K562 (cell line): Measurements from ENCODE around the gene ACOX1. TPM values are rescaled to one million over a fixed set of nuclear protein-coding genes. Genes with fewer than 3 reads are reported as not detected.
A peak's percentile ranks its signal among the peaks of the same experiment; 100 is the strongest.

Experiments
- BCL6 ChIP-seq: fragments of 250-450 bp; sonication (Bioruptor Pico); IDR thresholded peaks from 2 replicates; pipeline ENCODE4 v1.4.0; 2020
- BRD4 ChIP-seq: fragments of 200-600 bp; sonication (generic); IDR thresholded peaks from 2 replicates; pipeline ENCODE4 v1.6.1; 2017; ENCODE audit warnings: inconsistent platforms
- CC2D1A ChIP-seq: fragments of 450-650 bp; IDR thresholded peaks from 2 replicates; pipeline ENCODE4 v1.6.1; 2017; ENCODE audit warnings: mild to moderate bottlenecking
- ETS2 ChIP-seq: IDR thresholded peaks from 2 replicates; pipeline ENCODE4 v1.6.1; 2016; ENCODE audit warnings: borderline replicate concordance, missing genetic modification characterization, mild to moderate bottlenecking, moderate library complexity, missing compliant biosample characterization; ENCODE audit not compliant: poor library complexity, severe bottlenecking
- ETV5 ChIP-seq: sonication (generic); formaldehyde crosslinking; IDR thresholded peaks from 2 replicates; pipeline ENCODE4 v1.4.0; 2020; ENCODE audit warnings: low read depth, mild to moderate bottlenecking, missing genetic modification reagents
- POLR2AphosphoS5 ChIP-seq: IDR thresholded peaks from 2 replicates; pipeline ENCODE4 v1.6.1; 2011; ENCODE audit warnings: mild to moderate bottlenecking, low read depth, low read length, moderate library complexity; ENCODE audit not compliant: control insufficient read depth, insufficient read depth
- PURB ChIP-seq: sonication (generic); formaldehyde crosslinking; IDR thresholded peaks from 2 replicates; pipeline ENCODE4 v1.9.0; 2021; ENCODE audit warnings: low read depth, mild to moderate bottlenecking, missing genetic modification reagents
- RBM34 ChIP-seq: fragments of 200-400 bp; formaldehyde crosslinking; IDR thresholded peaks from 2 replicates; pipeline ENCODE4 v1.6.1; 2018; ENCODE audit warnings: low read length, borderline replicate concordance; ENCODE audit not compliant: insufficient read depth
- RFX1 ChIP-seq: fragments of 450-650 bp; IDR thresholded peaks from 2 replicates; pipeline ENCODE4 v1.6.1; 2016; ENCODE audit warnings: mild to moderate bottlenecking, moderate library complexity
- ZBED1 ChIP-seq: IDR thresholded peaks from 2 replicates; pipeline ENCODE4 v1.6.1; 2014
- polyA plus RNA-seq, 8 experiments: library from polyadenylated mRNA; depleted of rRNA in 4 of 8; stranded (reverse) in 5 of 8; unstranded in 3 of 8; fragments of >200 nt; fragmentation: Nextera tagmentation in 2 of 8; fragmentation: Illumina TruSeq in 1 of 8; extraction: Ambion mirVana in 2 of 8; extraction: Trizol in 1 of 8; gene quantifications; 2 replicates each; pipeline versions ENCODE4 v1.2.1 to v1.2.3, GENCODE V29; 2011 to 2014; ENCODE audit warnings: inconsistent platforms in 1 of 8, missing spikeins in 1 of 8
- total RNA-seq, 7 experiments: library from RNA; depleted of rRNA in 6 of 7; stranded (reverse); fragments of >200 nt in 6 of 7; fragmentation: Illumina TruSeq in 2 of 7; extraction: Trizol in 2 of 7; gene quantifications; 2 replicates each; pipeline versions ENCODE4 v1.2.1 to v1.2.3, GENCODE V29; 2011 to 2021; ENCODE audit warnings: low replicate concordance in 1 of 7
- TF ChIP-seq, protein P1 (sequence below): fragments of 150-350 bp; IDR thresholded peaks from 2 replicates; pipeline ENCODE4 v1.6.1; 2014; ENCODE audit warnings: low read depth, mild to moderate bottlenecking, low read length, borderline replicate concordance
- TF ChIP-seq, protein P2 (sequence below): sonication (generic); formaldehyde crosslinking; IDR thresholded peaks from 2 replicates; pipeline ENCODE4 v1.5.0; 2020; ENCODE audit warnings: missing genetic modification reagents
- TF ChIP-seq, protein P3 (sequence below): sonication (generic); formaldehyde crosslinking; IDR thresholded peaks from 2 replicates; pipeline ENCODE4 v1.8.0; 2022; ENCODE audit warnings: mild to moderate bottlenecking, missing genetic modification reagents
- TF ChIP-seq, protein P4 (sequence below): sonication (generic); formaldehyde crosslinking; IDR thresholded peaks from 2 replicates; pipeline ENCODE4 v1.8.0; 2022; ENCODE audit warnings: mild to moderate bottlenecking, missing genetic modification reagents
- TF ChIP-seq, protein P5 (sequence below): fragments of 250-450 bp; sonication (Bioruptor Pico); IDR thresholded peaks from 2 replicates; pipeline ENCODE4 v1.5.1; 2021; ENCODE audit warnings: mild to moderate bottlenecking

Gene ACOX1
- total and polyA plus RNA-seq, 9 of the 15 experiments (the other 6 are each of a cell fraction or from before 2014, with no cell fraction given): 7.8 to 24.1 (median 14.5) TPM

DNA sequence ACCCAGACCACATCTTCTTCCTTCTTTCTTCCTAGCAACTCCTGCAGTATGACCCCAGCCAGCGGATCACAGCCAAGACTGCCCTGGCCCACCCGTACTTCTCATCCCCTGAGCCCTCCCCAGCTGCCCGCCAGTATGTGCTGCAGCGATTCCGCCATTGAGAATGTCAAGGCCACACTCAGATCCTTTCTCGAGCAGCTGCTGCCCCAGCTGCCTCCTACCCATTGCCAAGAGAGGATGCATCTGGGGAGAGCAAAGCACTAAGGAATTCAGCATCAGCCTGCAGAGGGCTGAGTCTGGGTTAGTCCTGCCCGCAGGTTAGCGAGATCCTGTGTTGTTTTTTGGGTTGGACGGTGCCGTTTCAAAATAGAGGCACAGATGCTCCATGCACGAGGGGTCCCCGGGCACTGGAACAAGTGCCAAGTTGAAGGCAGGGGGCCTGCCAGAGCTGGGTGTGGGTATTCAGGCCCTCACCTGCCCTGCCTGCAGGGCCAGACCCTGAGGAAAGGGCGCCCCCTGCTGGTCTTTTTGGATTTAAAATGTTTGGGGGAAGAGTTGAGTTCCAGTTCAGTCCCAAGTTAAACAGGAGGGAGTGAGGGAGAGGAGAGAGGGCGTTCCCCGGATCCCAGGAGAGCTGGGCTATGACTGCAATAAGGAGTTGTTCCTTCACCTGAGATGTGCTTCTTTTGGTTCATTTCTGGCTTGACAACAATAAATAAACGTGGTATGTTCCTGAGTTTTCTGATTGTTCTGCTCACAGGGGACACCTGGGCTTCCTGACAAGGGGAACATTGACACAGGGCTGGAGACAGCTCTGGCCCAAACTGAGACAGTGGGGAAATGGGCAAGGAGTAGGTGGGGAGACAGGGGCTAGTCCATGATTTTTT is 26.5 kb upstream of the ACOX1 start (continued):
- TF ChIP-seq ETV5 (CRISPR knock-in tag) (0 out of 2 replicates have a peak, but pooled peaks have one; percentile 35), POLR2AphosphoS5 (no peak), RFX1 (no peak), ETS2 (no peak), ZBED1 (no peak), PURB (CRISPR knock-in tag) (no peak), BRD4 (no peak), RBM34 (no peak), BCL6 (CRISPR knock-in tag) (no peak), CC2D1A (peak; percentile 87)
- TF ChIP-seq, protein P1, sequence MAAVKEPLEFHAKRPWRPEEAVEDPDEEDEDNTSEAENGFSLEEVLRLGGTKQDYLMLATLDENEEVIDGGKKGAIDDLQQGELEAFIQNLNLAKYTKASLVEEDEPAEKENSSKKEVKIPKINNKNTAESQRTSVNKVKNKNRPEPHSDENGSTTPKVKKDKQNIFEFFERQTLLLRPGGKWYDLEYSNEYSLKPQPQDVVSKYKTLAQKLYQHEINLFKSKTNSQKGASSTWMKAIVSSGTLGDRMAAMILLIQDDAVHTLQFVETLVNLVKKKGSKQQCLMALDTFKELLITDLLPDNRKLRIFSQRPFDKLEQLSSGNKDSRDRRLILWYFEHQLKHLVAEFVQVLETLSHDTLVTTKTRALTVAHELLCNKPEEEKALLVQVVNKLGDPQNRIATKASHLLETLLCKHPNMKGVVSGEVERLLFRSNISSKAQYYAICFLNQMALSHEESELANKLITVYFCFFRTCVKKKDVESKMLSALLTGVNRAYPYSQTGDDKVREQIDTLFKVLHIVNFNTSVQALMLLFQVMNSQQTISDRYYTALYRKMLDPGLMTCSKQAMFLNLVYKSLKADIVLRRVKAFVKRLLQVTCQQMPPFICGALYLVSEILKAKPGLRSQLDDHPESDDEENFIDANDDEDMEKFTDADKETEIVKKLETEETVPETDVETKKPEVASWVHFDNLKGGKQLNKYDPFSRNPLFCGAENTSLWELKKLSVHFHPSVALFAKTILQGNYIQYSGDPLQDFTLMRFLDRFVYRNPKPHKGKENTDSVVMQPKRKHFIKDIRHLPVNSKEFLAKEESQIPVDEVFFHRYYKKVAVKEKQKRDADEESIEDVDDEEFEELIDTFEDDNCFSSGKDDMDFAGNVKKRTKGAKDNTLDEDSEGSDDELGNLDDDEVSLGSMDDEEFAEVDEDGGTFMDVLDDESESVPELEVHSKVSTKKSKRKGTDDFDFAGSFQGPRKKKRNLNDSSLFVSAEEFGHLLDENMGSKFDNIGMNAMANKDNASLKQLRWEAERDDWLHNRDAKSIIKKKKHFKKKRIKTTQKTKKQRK: no peak
- TF ChIP-seq, protein P2, sequence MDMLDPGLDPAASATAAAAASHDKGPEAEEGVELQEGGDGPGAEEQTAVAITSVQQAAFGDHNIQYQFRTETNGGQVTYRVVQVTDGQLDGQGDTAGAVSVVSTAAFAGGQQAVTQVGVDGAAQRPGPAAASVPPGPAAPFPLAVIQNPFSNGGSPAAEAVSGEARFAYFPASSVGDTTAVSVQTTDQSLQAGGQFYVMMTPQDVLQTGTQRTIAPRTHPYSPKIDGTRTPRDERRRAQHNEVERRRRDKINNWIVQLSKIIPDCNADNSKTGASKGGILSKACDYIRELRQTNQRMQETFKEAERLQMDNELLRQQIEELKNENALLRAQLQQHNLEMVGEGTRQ (CRISPR knock-in tag): peak; percentile 4; the same call in 1 of the 2 replicates
- TF ChIP-seq, protein P3, sequence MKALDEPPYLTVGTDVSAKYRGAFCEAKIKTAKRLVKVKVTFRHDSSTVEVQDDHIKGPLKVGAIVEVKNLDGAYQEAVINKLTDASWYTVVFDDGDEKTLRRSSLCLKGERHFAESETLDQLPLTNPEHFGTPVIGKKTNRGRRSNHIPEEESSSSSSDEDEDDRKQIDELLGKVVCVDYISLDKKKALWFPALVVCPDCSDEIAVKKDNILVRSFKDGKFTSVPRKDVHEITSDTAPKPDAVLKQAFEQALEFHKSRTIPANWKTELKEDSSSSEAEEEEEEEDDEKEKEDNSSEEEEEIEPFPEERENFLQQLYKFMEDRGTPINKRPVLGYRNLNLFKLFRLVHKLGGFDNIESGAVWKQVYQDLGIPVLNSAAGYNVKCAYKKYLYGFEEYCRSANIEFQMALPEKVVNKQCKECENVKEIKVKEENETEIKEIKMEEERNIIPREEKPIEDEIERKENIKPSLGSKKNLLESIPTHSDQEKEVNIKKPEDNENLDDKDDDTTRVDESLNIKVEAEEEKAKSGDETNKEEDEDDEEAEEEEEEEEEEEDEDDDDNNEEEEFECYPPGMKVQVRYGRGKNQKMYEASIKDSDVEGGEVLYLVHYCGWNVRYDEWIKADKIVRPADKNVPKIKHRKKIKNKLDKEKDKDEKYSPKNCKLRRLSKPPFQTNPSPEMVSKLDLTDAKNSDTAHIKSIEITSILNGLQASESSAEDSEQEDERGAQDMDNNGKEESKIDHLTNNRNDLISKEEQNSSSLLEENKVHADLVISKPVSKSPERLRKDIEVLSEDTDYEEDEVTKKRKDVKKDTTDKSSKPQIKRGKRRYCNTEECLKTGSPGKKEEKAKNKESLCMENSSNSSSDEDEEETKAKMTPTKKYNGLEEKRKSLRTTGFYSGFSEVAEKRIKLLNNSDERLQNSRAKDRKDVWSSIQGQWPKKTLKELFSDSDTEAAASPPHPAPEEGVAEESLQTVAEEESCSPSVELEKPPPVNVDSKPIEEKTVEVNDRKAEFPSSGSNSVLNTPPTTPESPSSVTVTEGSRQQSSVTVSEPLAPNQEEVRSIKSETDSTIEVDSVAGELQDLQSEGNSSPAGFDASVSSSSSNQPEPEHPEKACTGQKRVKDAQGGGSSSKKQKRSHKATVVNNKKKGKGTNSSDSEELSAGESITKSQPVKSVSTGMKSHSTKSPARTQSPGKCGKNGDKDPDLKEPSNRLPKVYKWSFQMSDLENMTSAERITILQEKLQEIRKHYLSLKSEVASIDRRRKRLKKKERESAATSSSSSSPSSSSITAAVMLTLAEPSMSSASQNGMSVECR (CRISPR knock-in tag): no peak
- TF ChIP-seq, protein P4, sequence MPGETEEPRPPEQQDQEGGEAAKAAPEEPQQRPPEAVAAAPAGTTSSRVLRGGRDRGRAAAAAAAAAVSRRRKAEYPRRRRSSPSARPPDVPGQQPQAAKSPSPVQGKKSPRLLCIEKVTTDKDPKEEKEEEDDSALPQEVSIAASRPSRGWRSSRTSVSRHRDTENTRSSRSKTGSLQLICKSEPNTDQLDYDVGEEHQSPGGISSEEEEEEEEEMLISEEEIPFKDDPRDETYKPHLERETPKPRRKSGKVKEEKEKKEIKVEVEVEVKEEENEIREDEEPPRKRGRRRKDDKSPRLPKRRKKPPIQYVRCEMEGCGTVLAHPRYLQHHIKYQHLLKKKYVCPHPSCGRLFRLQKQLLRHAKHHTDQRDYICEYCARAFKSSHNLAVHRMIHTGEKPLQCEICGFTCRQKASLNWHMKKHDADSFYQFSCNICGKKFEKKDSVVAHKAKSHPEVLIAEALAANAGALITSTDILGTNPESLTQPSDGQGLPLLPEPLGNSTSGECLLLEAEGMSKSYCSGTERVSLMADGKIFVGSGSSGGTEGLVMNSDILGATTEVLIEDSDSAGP (CRISPR knock-in tag): no peak
- TF ChIP-seq, protein P5, sequence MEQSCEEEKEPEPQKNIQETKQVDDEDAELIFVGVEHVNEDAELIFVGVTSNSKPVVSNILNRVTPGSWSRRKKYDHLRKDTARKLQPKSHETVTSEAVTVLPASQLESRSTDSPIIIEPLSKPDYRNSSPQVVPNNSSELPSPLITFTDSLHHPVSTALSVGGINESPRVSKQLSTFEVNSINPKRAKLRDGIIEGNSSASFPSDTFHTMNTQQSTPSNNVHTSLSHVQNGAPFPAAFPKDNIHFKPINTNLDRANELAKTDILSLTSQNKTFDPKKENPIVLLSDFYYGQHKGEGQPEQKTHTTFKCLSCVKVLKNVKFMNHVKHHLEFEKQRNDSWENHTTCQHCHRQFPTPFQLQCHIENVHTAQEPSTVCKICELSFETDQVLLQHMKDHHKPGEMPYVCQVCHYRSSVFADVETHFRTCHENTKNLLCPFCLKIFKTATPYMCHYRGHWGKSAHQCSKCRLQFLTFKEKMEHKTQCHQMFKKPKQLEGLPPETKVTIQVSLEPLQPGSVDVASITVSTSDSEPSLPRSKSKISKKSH (CRISPR knock-in tag): no peak
